H1 (cell line): ENCODE results near the gene FLT1. TPM values are rescaled to one million over a fixed set of nuclear protein-coding genes. Genes with fewer than 3 reads are reported as not detected.

Experiments used
- CTCF ChIA-PET: fragments of 300-600 bp; sonication (Branson Sonifier 250); formaldehyde crosslinking; loops from one replicate; lab custom pipeline; 2021; ENCODE audit not compliant: partially characterized antibody; lab: Charles Lee
- POLR2A ChIA-PET: fragments of 300-600 bp; sonication (Branson Sonifier 250); formaldehyde crosslinking; loops from one replicate; lab custom pipeline; 2021; ENCODE audit warnings: inconsistent platforms; ENCODE audit not compliant: partially characterized antibody; lab: Charles Lee
- DNase-seq, 2 experiments: peaks; one replicate each; pipeline versions ENCODE4 v3.0.0 to v3.0.0-alpha.2; 2010 to 2022; ENCODE audit warnings: low spot score in 2 of 2, low read depth in 1 of 2, mixed read lengths in 1 of 2
- FAIRE-seq: peaks from 2 replicates; lab custom pipeline; 2011; peaks lifted over from hg19 to GRCh38; lab: Jason Lieb, UNC
- H2AFZ ChIP-seq: 2 replicates; pipeline ENCODE4 v1.8.1; 2012; ENCODE audit warnings: low read length, inconsistent platforms
- H2AK5ac ChIP-seq: 2 replicates; pipeline ENCODE4 v1.6.1; 2013; ENCODE audit warnings: low read depth, low read length
- H2BK120ac ChIP-seq: replicated peaks from 2 replicates; pipeline ENCODE3; 2013; ENCODE audit warnings: low read depth, low read length, inconsistent platforms
- H2BK12ac ChIP-seq: 2 replicates; pipeline ENCODE4 v1.6.1; 2013; ENCODE audit warnings: low read depth, low read length
- H2BK15ac ChIP-seq: 2 replicates; pipeline ENCODE4 v1.6.1; 2013; ENCODE audit warnings: low read length
- H2BK20ac ChIP-seq: 2 replicates; pipeline ENCODE4 v1.6.1; 2013; ENCODE audit warnings: low read length
- H2BK5ac ChIP-seq: 2 replicates; pipeline ENCODE4 v1.6.1; 2013; ENCODE audit warnings: low read depth, low read length
- H3K14ac ChIP-seq: 2 replicates; pipeline ENCODE4 v1.6.1; 2013; ENCODE audit warnings: inconsistent platforms; ENCODE audit not compliant: insufficient read length
- H3K18ac ChIP-seq: 2 replicates; pipeline ENCODE4 v1.6.1; 2013; ENCODE audit warnings: low read length; ENCODE audit errors: extremely low read depth
- H3K23ac ChIP-seq: 2 replicates; pipeline ENCODE4 v1.6.1; 2013; ENCODE audit warnings: inconsistent platforms; ENCODE audit not compliant: insufficient read length
- H3K23me2 ChIP-seq: 2 replicates; pipeline ENCODE4 v1.6.1; 2013; ENCODE audit warnings: low read depth, low read length
- H3K27ac ChIP-seq: 2 replicates; pipeline ENCODE4 v1.6.1; 2011; ENCODE audit warnings: low read depth, low read length, inconsistent platforms
- H3K27me3 ChIP-seq, 4 experiments: replicated peaks in 1 of 4; 1 replicate in 1 of 4; 2 replicates in 3 of 4; pipeline versions ENCODE4 v1.6.1 to v1.8.1; 2011 to 2013; ENCODE audit warnings: low read length in 3 of 4, mild to moderate bottlenecking in 3 of 4, inconsistent platforms in 2 of 4, mixed read lengths in 2 of 4, moderate library complexity in 1 of 4; ENCODE audit not compliant: control insufficient read depth in 3 of 4, insufficient read depth in 3 of 4; ENCODE audit errors: extremely low read depth in 1 of 4
- H3K36me3 ChIP-seq, 4 experiments: 2 replicates each; pipeline versions ENCODE4 v1.6.1 to v1.8.1; 2011 to 2013; ENCODE audit warnings: mild to moderate bottlenecking in 4 of 4, low read length in 3 of 4, moderate library complexity in 2 of 4, control low read depth in 1 of 4, inconsistent platforms in 1 of 4; ENCODE audit not compliant: insufficient read depth in 4 of 4, control insufficient read depth in 2 of 4
- H3K4ac ChIP-seq: replicated peaks from 2 replicates; pipeline ENCODE3; 2013; ENCODE audit warnings: low read length, low read depth, mixed read lengths, inconsistent platforms; ENCODE audit not compliant: insufficient read length
- H3K4me1 ChIP-seq, 4 experiments: replicated peaks in 1 of 4; 1 replicate in 1 of 4; 2 replicates in 3 of 4; pipeline versions ENCODE4 v1.6.1 to v1.8.1; 2011 to 2013; ENCODE audit warnings: low read length in 3 of 4, inconsistent platforms in 2 of 4, mixed read lengths in 1 of 4; ENCODE audit not compliant: insufficient read depth in 4 of 4, control insufficient read depth in 3 of 4
- H3K4me2 ChIP-seq, 2 experiments: 2 replicates each; pipeline versions ENCODE4 v1.6.1 to v1.8.1; 2011 to 2013; ENCODE audit warnings: low read depth in 2 of 2, low read length in 2 of 2, control low read depth in 1 of 2, inconsistent platforms in 1 of 2, mild to moderate bottlenecking in 1 of 2; ENCODE audit not compliant: insufficient read depth in 1 of 2
- H3K4me3 ChIP-seq, 4 experiments: fragments of 200-600, 300-600 bp in 1 of 4; sonication (generic), shearing (Covaris generic), sonication (Bioruptor Twin) in 1 of 4; 2 replicates each; pipeline versions ENCODE4 v1.5.1 to v1.8.1; 2011 to 2016; ENCODE audit warnings: low read length in 4 of 4, low read depth in 3 of 4, control low read depth in 2 of 4, inconsistent platforms in 2 of 4, mild to moderate bottlenecking in 2 of 4, mixed read lengths in 1 of 4, moderate library complexity in 1 of 4; ENCODE audit not compliant: insufficient read depth in 2 of 4; ENCODE audit errors: extremely low read depth in 1 of 4
- H3K56ac ChIP-seq: replicated peaks from 2 replicates; pipeline ENCODE3; 2013; ENCODE audit warnings: low read depth, mild to moderate bottlenecking, mixed read lengths, low read length, inconsistent platforms; ENCODE audit not compliant: insufficient read length
- H3K79me1 ChIP-seq: 2 replicates; pipeline ENCODE4 v1.6.1; 2013; ENCODE audit warnings: low read depth, low read length, control low read depth
- H3K79me2 ChIP-seq, 2 experiments: 2 replicates each; pipeline versions ENCODE4 v1.6.1 to v1.8.1; 2012 to 2013; ENCODE audit warnings: low read length in 2 of 2, mild to moderate bottlenecking in 2 of 2, inconsistent platforms in 1 of 2; ENCODE audit not compliant: insufficient read depth in 2 of 2, control insufficient read depth in 1 of 2
- H3K9ac ChIP-seq, 4 experiments: replicated peaks in 1 of 4; 1 replicate in 1 of 4; 2 replicates in 3 of 4; pipeline versions ENCODE4 v1.6.1 to v1.8.1; 2011 to 2013; ENCODE audit warnings: low read depth in 3 of 4, low read length in 3 of 4, control low read depth in 2 of 4, mild to moderate bottlenecking in 2 of 4, moderate library complexity in 2 of 4, inconsistent platforms in 1 of 4; ENCODE audit errors: extremely low read depth in 1 of 4
- H3K9me3 ChIP-seq, 2 experiments: 2 replicates each; pipeline versions ENCODE4 v1.6.1 to v1.8.1; 2012 to 2013; ENCODE audit warnings: mild to moderate bottlenecking in 2 of 2, moderate library complexity in 2 of 2, control low read depth in 1 of 2, inconsistent platforms in 1 of 2, low read depth in 1 of 2, low read length in 1 of 2, mixed read lengths in 1 of 2; ENCODE audit not compliant: insufficient read depth in 2 of 2
- H4K20me1 ChIP-seq, 2 experiments: replicated peaks in 1 of 2; 2 replicates each; pipeline versions ENCODE3 to v1.8.1; 2011 to 2013; ENCODE audit warnings: inconsistent platforms in 2 of 2, low read length in 2 of 2, mild to moderate bottlenecking in 1 of 2; ENCODE audit not compliant: insufficient read depth in 2 of 2, control insufficient read depth in 1 of 2
- H4K5ac ChIP-seq: 2 replicates; pipeline ENCODE4 v1.6.1; 2013; ENCODE audit warnings: low read length, low read depth, mixed read lengths, inconsistent platforms; ENCODE audit not compliant: insufficient read length
- H4K8ac ChIP-seq: 2 replicates; pipeline ENCODE4 v1.8.0; 2013; ENCODE audit warnings: mild to moderate bottlenecking, moderate library complexity, low read length, inconsistent platforms; ENCODE audit not compliant: insufficient read depth; ENCODE audit errors: extremely low read depth
- H4K91ac ChIP-seq: replicated peaks from 2 replicates; pipeline ENCODE3; 2013; ENCODE audit warnings: low read length, mixed read lengths, inconsistent platforms; ENCODE audit not compliant: insufficient read length
- E2F6 ChIP-seq: IDR thresholded peaks from 2 replicates; pipeline ENCODE4 v1.6.1; 2012; ENCODE audit warnings: inconsistent platforms
- EGR1 ChIP-seq: IDR thresholded peaks from 2 replicates; pipeline ENCODE4 v1.6.1; 2011; ENCODE audit warnings: low read depth, low read length, borderline replicate concordance
- KDM5A ChIP-seq: fragments of 200-600 bp; IDR thresholded peaks from 2 replicates; pipeline ENCODE4 v1.7.1; 2012; ENCODE audit warnings: mild to moderate bottlenecking, low read length, inconsistent platforms, mixed read lengths
- MAX ChIP-seq: IDR thresholded peaks from 2 replicates; pipeline ENCODE4 v1.6.1; 2012; ENCODE audit warnings: inconsistent platforms
- SIN3A ChIP-seq, 2 experiments: IDR thresholded peaks in 1 of 2; conservative IDR thresholded peaks in 1 of 2; 2 replicates each; pipeline ENCODE4 v1.6.1; 2011 to 2012; ENCODE audit warnings: low read length in 2 of 2, improper control_type of control experiment in 1 of 2, low read depth in 1 of 2, mild to moderate bottlenecking in 1 of 2
- SP1 ChIP-seq: IDR thresholded peaks from 2 replicates; pipeline ENCODE4 v1.6.1; 2011; ENCODE audit warnings: low read depth, low read length
- SP2 ChIP-seq: IDR thresholded peaks from 2 replicates; pipeline ENCODE4 v1.6.1; 2012; ENCODE audit warnings: mild to moderate bottlenecking, low read length, inconsistent platforms
- TBP ChIP-seq: IDR thresholded peaks from 2 replicates; pipeline ENCODE4 v1.6.1; 2011; ENCODE audit warnings: low read depth, low read length, improper control_type of control experiment
- TCF12 ChIP-seq: IDR thresholded peaks from 2 replicates; pipeline ENCODE4 v1.6.1; 2011; ENCODE audit warnings: low read depth, mild to moderate bottlenecking, low read length
- TEAD4 ChIP-seq: IDR thresholded peaks from 2 replicates; pipeline ENCODE4 v1.6.1; 2012; ENCODE audit warnings: low read depth, low read length, inconsistent platforms, mixed read lengths
- ZNF274 ChIP-seq: IDR thresholded peaks from 2 replicates; pipeline ENCODE4 v1.7.0; 2012; ENCODE audit warnings: low read length, borderline replicate concordance; ENCODE audit errors: extremely low read depth
- WGBS, 2 experiments: shearing (Covaris generic) in 1 of 2; methylation state at CpG; one replicate each; pipeline versions ENCODE4 v1.1.6 to v1.1.7; 2013 to 2015; ENCODE audit warnings: low lambda C conversion rate in 2 of 2, mixed read lengths in 2 of 2, inconsistent platforms in 1 of 2, low coverage in 1 of 2, missing lambda C conversion rate in 1 of 2; ENCODE audit not compliant: insufficient replicate concordance in 2 of 2, insufficient coverage in 1 of 2, insufficient read length in 1 of 2; ENCODE audit errors: extremely low coverage in 1 of 2, missing lambda C conversion rate in 1 of 2; 5-methylcytosine and 5-hydroxymethylcytosine counted together
- polyA plus RNA-seq, 7 experiments: library from polyadenylated mRNA; depleted of rRNA in 3 of 7; stranded (reverse) in 5 of 7; unstranded in 2 of 7; fragments of >200 nt in 5 of 7; fragments of 200-250 nt in 2 of 7; gene quantifications; 1 replicate in 5 of 7; 2 replicates in 1 of 7; 4 replicates in 1 of 7; pipeline versions ENCODE4 v1.2.1 to v1.2.3, GENCODE V29; 2011 to 2013; ENCODE audit warnings: missing spikeins in 2 of 7, mixed read lengths in 2 of 7
- total RNA-seq: library from RNA; stranded (reverse); fragmentation: NEBNext Ultra II Directional; extraction: Animal tissue kit (Norgen Biotek cat#: 25700); gene quantifications from 2 replicates; pipeline ENCODE4 v1.2.1, GENCODE V29; 2021

The FLT1 gene
- total and polyA plus RNA-seq, 2 of the 8 experiments (the other 6 are each of a cell fraction or from before 2014, with no cell fraction given) = 19.7 to 90.2 TPM

DNA sequence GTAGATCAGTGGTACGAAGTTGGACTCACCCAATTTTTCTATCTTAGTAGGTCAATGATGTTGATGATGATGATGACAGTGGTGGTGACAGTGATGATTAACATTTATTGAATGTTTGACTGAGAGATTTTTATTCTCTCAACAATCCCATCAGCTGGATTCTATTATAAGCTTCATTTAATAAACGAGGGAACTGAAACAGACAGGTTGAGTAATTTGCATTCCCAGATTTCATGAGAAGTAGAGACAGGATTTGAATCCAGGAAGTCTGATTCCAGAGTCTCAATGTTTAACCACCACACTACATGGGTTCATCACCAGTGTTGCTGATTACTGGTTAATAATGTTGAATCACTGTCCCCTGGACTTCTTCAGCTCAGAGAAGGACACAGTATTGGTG lies 168.9 kb downstream of the FLT1 start:
- H3K4me1 ChIP-seq = no peaks in the 10 kb centered on the region
- no peak overlapping the region for H4K5ac ChIP-seq
- H2BK20ac ChIP-seq = no peak overlapping the region
- H3K27me3 ChIP-seq = no peaks in the 10 kb centered on the region
- peaks cover 0 to 6% (median 0%) of the 10 kb centered on the region in 4 experiments; a peak in 4 of 8 replicates for H3K36me3 ChIP-seq
- no peak overlapping the region for H3K4ac ChIP-seq
- ChIA-PET CTCF (interaction anchor here (0.6 to 3.0 kb wide), 7 partner anchors 11 to 313 kb away, joined by 3 to 20 read pairs (median 6); no protein-coding TSS in a partner anchor), POLR2A (interaction anchor here (1.2 kb wide), 1 partner anchor 12 kb away, joined by 3 read pairs; no protein-coding TSS in a partner anchor)
- no peak overlapping the region for H2BK5ac ChIP-seq
- FAIRE-seq (no peak), DNase-seq (no peak)
- H2AFZ ChIP-seq = no peak overlapping the region
- no peaks in the 10 kb centered on the region for H4K20me1 ChIP-seq
- no peaks in the 10 kb centered on the region for H3K79me2 ChIP-seq
- H3K14ac ChIP-seq = no peak overlapping the region
- no peak overlapping the region for H4K8ac ChIP-seq
- no peak overlapping the region for H3K56ac ChIP-seq
- no peak overlapping the region for H3K27ac ChIP-seq
- no peak overlapping the region for H3K18ac ChIP-seq
- H2BK12ac ChIP-seq = no peak overlapping the region
- no peak overlapping the region for H2AK5ac ChIP-seq
- no peak overlapping the region for H2BK120ac ChIP-seq
- TF ChIP-seq TEAD4 = no peak
- TF ChIP-seq EGR1 = no peak
- TF ChIP-seq SIN3A (conservative IDR thresholded peaks at IDR 0.05 in 1 of 2, IDR thresholded peaks at IDR 0.05 in 1 of 2; ENCODE audit: low read depth in 1 of 2, low read length in 2 of 2) = no peak
- TF ChIP-seq TCF12 = no peak
- TF ChIP-seq TBP = no peak
- TF ChIP-seq MAX = no peak
- no peak for TF ChIP-seq E2F6
- TF ChIP-seq SP2 = no peak
- TF ChIP-seq ZNF274 = no peak
- TF ChIP-seq SP1 = no peak
- TF ChIP-seq KDM5A = no peak
- 91% methylated on average over 2 of the region's 2 CpGs; no CpG with 5 or more reads in 1 of the 2 experiments for WGBS, 2 experiments
- no peak overlapping the region for H4K91ac ChIP-seq
- H2BK15ac ChIP-seq = no peak overlapping the region
- H3K9me3 ChIP-seq = no peaks in the 10 kb centered on the region
- no peaks in the 10 kb centered on the region for H3K79me1 ChIP-seq
- H3K9ac ChIP-seq = no peak overlapping the region
- no peak overlapping the region for H3K4me3 ChIP-seq
- H3K23ac ChIP-seq = no peak overlapping the region
- H3K4me2 ChIP-seq = no peak overlapping the region
- no peaks in the 10 kb centered on the region for H3K23me2 ChIP-seq
